Measurements from ENCODE around the gene TPP2.

The TPP2 gene

DNA sequence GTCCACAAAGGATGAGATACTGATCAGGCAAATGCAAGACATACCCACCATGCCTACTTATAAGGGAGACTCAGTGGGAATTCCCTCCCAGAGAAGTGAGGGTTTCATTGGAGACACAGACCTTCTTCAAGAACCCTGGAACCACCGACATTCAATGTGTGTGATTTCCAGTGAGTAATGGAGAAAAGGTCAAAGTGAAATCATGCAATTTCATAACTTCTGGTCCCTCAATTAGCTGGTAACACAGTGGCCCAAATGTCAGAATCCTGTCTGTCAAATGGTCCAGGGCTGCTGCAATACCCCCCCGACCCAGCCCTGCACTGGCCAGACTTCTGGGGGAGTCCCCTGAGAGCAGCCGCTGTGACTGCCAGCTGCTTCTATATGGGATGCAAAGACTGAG lies 102.7 kb downstream of the TPP2 start:
- TF ChIP-seq EZH2phosphoT487 (IDR thresholded peaks at IDR 0.05; ENCODE audit: borderline replicate concordance, low read length): no peak
- TF ChIP-seq, protein P1, sequence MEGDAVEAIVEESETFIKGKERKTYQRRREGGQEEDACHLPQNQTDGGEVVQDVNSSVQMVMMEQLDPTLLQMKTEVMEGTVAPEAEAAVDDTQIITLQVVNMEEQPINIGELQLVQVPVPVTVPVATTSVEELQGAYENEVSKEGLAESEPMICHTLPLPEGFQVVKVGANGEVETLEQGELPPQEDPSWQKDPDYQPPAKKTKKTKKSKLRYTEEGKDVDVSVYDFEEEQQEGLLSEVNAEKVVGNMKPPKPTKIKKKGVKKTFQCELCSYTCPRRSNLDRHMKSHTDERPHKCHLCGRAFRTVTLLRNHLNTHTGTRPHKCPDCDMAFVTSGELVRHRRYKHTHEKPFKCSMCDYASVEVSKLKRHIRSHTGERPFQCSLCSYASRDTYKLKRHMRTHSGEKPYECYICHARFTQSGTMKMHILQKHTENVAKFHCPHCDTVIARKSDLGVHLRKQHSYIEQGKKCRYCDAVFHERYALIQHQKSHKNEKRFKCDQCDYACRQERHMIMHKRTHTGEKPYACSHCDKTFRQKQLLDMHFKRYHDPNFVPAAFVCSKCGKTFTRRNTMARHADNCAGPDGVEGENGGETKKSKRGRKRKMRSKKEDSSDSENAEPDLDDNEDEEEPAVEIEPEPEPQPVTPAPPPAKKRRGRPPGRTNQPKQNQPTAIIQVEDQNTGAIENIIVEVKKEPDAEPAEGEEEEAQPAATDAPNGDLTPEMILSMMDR (IDR thresholded peaks at IDR 0.05; ENCODE audit: low read depth, low read length, poor library complexity, severe bottlenecking): no peak
- H3K27me3 ChIP-seq (ENCODE audit: control insufficient read depth, low read length): peaks cover 2% of the 10 kb centered on the region; the same call in 1 of the 2 replicates

DNA sequence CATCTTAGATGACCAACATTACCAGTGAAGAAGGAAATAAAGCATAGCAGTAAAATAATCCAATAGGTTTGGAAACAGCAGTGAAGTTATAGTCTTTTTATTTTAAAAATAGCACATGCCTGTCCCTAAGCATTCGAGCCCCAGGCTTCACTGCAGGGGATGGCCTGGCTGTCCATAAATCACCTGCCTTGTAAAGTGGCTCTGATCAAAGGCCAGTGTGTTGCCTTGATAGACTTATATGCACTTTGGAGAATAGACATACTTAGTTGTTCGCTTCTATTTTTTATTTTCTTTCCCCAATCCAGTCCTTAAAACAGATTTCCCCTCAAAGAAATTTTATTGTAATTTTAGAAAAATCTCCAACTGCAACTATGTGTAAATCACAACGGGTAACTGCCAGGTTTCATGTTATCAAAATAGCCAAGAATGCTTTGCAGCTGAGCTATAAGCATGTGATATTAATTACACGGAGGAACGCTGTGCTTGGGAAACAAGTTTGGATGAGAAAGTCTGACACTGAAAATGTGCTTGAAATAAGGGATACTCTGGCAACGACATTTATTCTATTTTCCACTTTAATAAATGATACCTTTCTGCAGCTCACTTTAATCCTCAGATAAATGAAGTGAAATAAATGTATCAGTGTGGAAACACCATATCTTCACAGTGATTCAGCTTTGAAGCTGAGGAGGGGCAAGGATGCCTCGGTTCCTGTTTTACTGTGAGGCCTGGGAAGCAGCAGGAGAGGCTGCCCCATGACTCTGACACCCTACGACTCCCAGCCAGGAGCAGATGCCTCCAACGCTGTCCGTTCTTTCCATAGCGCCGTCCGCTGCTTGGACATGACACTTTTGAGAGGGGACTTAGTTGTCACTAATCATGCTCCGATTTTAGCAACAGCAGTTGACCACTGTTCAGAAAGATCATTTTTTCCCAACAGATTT lies 103.6 kb downstream of the TPP2 start:
- Histone ChIP-seq H3F3A (ENCODE audit: control insufficient read depth, insufficient read depth) (no peaks in the 10 kb centered on the region), H3K9me2 (replicated peaks; ENCODE audit: control insufficient read depth, low read length) (no peaks in the 10 kb centered on the region), H3K9me3 (ENCODE audit: control insufficient read depth, insufficient read depth, low read length) (no peaks in the 10 kb centered on the region), H3K4me2 (ENCODE audit: low read length) (no peak overlapping the region), H4K20me1 (ENCODE audit: control insufficient read depth, insufficient read depth, low read depth, low read length) (no peaks in the 10 kb centered on the region), H3K36me3 (ENCODE audit: control insufficient read depth, low read length) (no peaks in the 10 kb centered on the region), H3K79me2 (ENCODE audit: control insufficient read depth, low read length) (no peaks in the 10 kb centered on the region), H3K27me3 (ENCODE audit: control insufficient read depth, low read length) (no peaks in the 10 kb centered on the region), H3K4me1 (ENCODE audit: control insufficient read depth, low read length) (no peaks in the 10 kb centered on the region), H3K4me3 (ENCODE audit: low read length) (no peak overlapping the region), H3K27ac (ENCODE audit: low read depth, low read length) (no peak overlapping the region)
- no peak for TF ChIP-seq EZH2phosphoT487 (IDR thresholded peaks at IDR 0.05; ENCODE audit: borderline replicate concordance, low read length)
- TF ChIP-seq, protein P1 (IDR thresholded peaks at IDR 0.05; ENCODE audit: low read depth, low read length, poor library complexity, severe bottlenecking): no peak

More for the DNA sequence above, 102.7 kb downstream of the TPP2 start:
- no peaks in the 10 kb centered on the region for H3K9me3 ChIP-seq (ENCODE audit: control insufficient read depth, insufficient read depth, low read length)
- no peak overlapping the region for H3K4me3 ChIP-seq (ENCODE audit: low read length)
- H3K4me1 ChIP-seq (ENCODE audit: control insufficient read depth, low read length): no peaks in the 10 kb centered on the region
- H3F3A ChIP-seq (ENCODE audit: control insufficient read depth, insufficient read depth): no peaks in the 10 kb centered on the region
- no peak overlapping the region for H3K27ac ChIP-seq (ENCODE audit: low read depth, low read length)
- H3K79me2 ChIP-seq (ENCODE audit: control insufficient read depth, low read length): no peaks in the 10 kb centered on the region
- H3K36me3 ChIP-seq (ENCODE audit: control insufficient read depth, low read length): no peaks in the 10 kb centered on the region
- no peaks in the 10 kb centered on the region for H4K20me1 ChIP-seq (ENCODE audit: control insufficient read depth, insufficient read depth, low read depth, low read length)
- H3K9me2 ChIP-seq (replicated peaks; ENCODE audit: control insufficient read depth, low read length): no peaks in the 10 kb centered on the region
- no peak overlapping the region for H3K4me2 ChIP-seq (ENCODE audit: low read length)

DNA sequence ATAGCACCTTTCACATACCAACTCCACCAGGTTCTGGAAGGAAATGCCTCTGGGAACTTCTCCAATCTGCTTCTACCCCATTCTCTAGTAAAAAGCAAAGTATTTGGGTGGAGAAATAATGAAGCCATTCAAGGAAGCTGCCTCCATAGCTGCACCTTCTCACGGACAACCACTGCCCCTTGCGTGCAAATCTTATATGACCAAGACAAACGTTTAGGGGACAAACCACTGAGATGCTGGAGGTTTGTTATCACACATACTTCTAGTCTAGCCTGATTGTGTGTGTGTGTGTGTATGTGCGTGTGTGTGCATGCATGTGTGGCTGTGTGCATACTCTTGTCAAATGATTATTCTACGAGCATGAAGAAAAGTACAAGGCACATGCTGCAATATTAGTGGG lies 104.5 kb downstream of the TPP2 start:
- H3K4me1 ChIP-seq (ENCODE audit: control insufficient read depth, low read length): no peaks in the 10 kb centered on the region
- H3K9me3 ChIP-seq (ENCODE audit: control insufficient read depth, insufficient read depth, low read length): no peaks in the 10 kb centered on the region
- H3K4me2 ChIP-seq (ENCODE audit: low read length): no peak overlapping the region
- TF ChIP-seq, protein P1 (IDR thresholded peaks at IDR 0.05; ENCODE audit: low read depth, low read length, poor library complexity, severe bottlenecking): no peak
- TF ChIP-seq EZH2phosphoT487 (IDR thresholded peaks at IDR 0.05; ENCODE audit: borderline replicate concordance, low read length): no peak
- no peaks in the 10 kb centered on the region for H3F3A ChIP-seq (ENCODE audit: control insufficient read depth, insufficient read depth)
- no peaks in the 10 kb centered on the region for H3K9me2 ChIP-seq (replicated peaks; ENCODE audit: control insufficient read depth, low read length)
- no peaks in the 10 kb centered on the region for H3K79me2 ChIP-seq (ENCODE audit: control insufficient read depth, low read length)
- no peak overlapping the region for H3K4me3 ChIP-seq (ENCODE audit: low read length)
- no peak overlapping the region for H3K27ac ChIP-seq (ENCODE audit: low read depth, low read length)
- no peaks in the 10 kb centered on the region for H4K20me1 ChIP-seq (ENCODE audit: control insufficient read depth, insufficient read depth, low read depth, low read length)
- H3K36me3 ChIP-seq (ENCODE audit: control insufficient read depth, low read length): no peaks in the 10 kb centered on the region
- H3K27me3 ChIP-seq (ENCODE audit: control insufficient read depth, low read length): no peaks in the 10 kb centered on the region

All from DOHH2 (cell line).